Neural cell (in vitro differentiated cells): ENCODE results near the gene SYF2. TPM values are rescaled to one million over a fixed set of nuclear protein-coding genes. Genes with fewer than 3 reads are reported as not detected.

Source experiments
- H2AFZ ChIP-seq: fragments of 200-600, 300-800 bp; sonication (generic), shearing (Covaris generic); 2 replicates; pipeline ENCODE4 v1.6.0; 2014; ENCODE audit warnings: low read depth, mild to moderate bottlenecking, antibody characterized with exemption, low read length, moderate library complexity
- H3F3A ChIP-seq: fragments of 200-600 bp; shearing (Covaris generic); 2 replicates; pipeline ENCODE4 v1.6.1; 2016; ENCODE audit warnings: mild to moderate bottlenecking, moderate library complexity, mixed read lengths, antibody characterized with exemption, low read length; ENCODE audit not compliant: insufficient read depth, poor library complexity, severe bottlenecking
- H3K27ac ChIP-seq: fragments of 200-600, 300-800 bp; sonication (generic), shearing (Covaris generic); 2 replicates; pipeline ENCODE4 v1.5.1; 2014; ENCODE audit warnings: mild to moderate bottlenecking, low read length, moderate library complexity
- H3K27me3 ChIP-seq: fragments of 300-800, 200-600 bp; sonication (generic), shearing (Covaris generic); 2 replicates; pipeline ENCODE4 v1.6.0; 2014; ENCODE audit warnings: mild to moderate bottlenecking, low read depth, low read length, moderate library complexity; ENCODE audit not compliant: insufficient read depth
- H3K36me3 ChIP-seq: fragments of 300-800, 200-600 bp; sonication (generic), shearing (Covaris generic); 2 replicates; pipeline ENCODE4 v1.5.1; 2014; ENCODE audit warnings: mild to moderate bottlenecking, antibody characterized with exemption, low read length, moderate library complexity; ENCODE audit not compliant: insufficient read depth
- H3K4me2 ChIP-seq: fragments of 300-800, 200-600 bp; sonication (generic), shearing (Covaris generic); 2 replicates; pipeline ENCODE4 v1.6.0; 2014; ENCODE audit warnings: mild to moderate bottlenecking, low read length
- H3K4me3 ChIP-seq: fragments of 300-800, 200-600 bp; sonication (generic), shearing (Covaris generic); 2 replicates; pipeline ENCODE4 v1.5.1; 2014; ENCODE audit warnings: mild to moderate bottlenecking, low read length, moderate library complexity
- H3K79me2 ChIP-seq: fragments of 200-600 bp; shearing (Covaris generic); replicated peaks from 2 replicates; pipeline ENCODE4 v1.6.0; 2014; ENCODE audit warnings: mild to moderate bottlenecking, low read length, moderate library complexity; ENCODE audit not compliant: insufficient read depth
- H3K9ac ChIP-seq: fragments of 300-800, 200-600 bp; sonication (generic), shearing (Covaris generic); 2 replicates; pipeline ENCODE4 v1.6.1; 2016; ENCODE audit warnings: mild to moderate bottlenecking, low read length, mixed read lengths
- H3K9me2 ChIP-seq: fragments of 200-600 bp; shearing (Covaris generic); 2 replicates; pipeline ENCODE4 v1.6.1; 2016; ENCODE audit warnings: mild to moderate bottlenecking, low read length, mixed read lengths; ENCODE audit not compliant: insufficient read depth
- H3K9me3 ChIP-seq: fragments of 200-600, 300-800 bp; sonication (generic), shearing (Covaris generic); 2 replicates; pipeline ENCODE4 v1.6.1; 2016; ENCODE audit warnings: mild to moderate bottlenecking, mixed run types, low read length, moderate library complexity, mixed read lengths
- H4K20me1 ChIP-seq: fragments of 200-600 bp; shearing (Covaris generic); 2 replicates; pipeline ENCODE4 v1.6.1; 2016; ENCODE audit warnings: mild to moderate bottlenecking, mixed run types; ENCODE audit not compliant: insufficient read depth
- CTCF ChIP-seq: fragments of 450-650 bp; IDR thresholded peaks from 2 replicates; pipeline ENCODE4 v1.5.1; 2014; ENCODE audit warnings: antibody characterized with exemption, mild to moderate bottlenecking, moderate library complexity; ENCODE audit not compliant: poor library complexity, severe bottlenecking
- EP300 ChIP-seq: fragments of 450-650 bp; conservative IDR thresholded peaks from 2 replicates; pipeline ENCODE4 v1.6.1; 2014; ENCODE audit warnings: antibody characterized with exemption, mild to moderate bottlenecking, moderate library complexity; ENCODE audit not compliant: poor library complexity, severe bottlenecking
- EZH2 ChIP-seq: fragments of 200-600, 300-800 bp; shearing (Covaris generic), sonication (generic); IDR thresholded peaks from 2 replicates; pipeline ENCODE4 v1.6.1; 2014; ENCODE audit warnings: antibody characterized with exemption, low read length, borderline replicate concordance, mild to moderate bottlenecking; ENCODE audit not compliant: insufficient read depth, poor library complexity, severe bottlenecking
- MXI1 ChIP-seq: fragments of 450-650 bp; conservative IDR thresholded peaks from 2 replicates; pipeline ENCODE4 v1.6.1; 2014; ENCODE audit warnings: antibody characterized with exemption, mild to moderate bottlenecking; ENCODE audit not compliant: poor library complexity, severe bottlenecking
- POLR2AphosphoS5 ChIP-seq: IDR thresholded peaks from 2 replicates; pipeline ENCODE4 v1.6.1; 2012
- RAD21 ChIP-seq: fragments of 450-650 bp; conservative IDR thresholded peaks from 2 replicates; pipeline ENCODE4 v1.6.1; 2014; ENCODE audit warnings: antibody characterized with exemption, mild to moderate bottlenecking, moderate library complexity
- REST ChIP-seq: IDR thresholded peaks from 2 replicates; pipeline ENCODE4 v1.6.1; 2012; ENCODE audit warnings: borderline replicate concordance
- SMC3 ChIP-seq: fragments of 450-650 bp; conservative IDR thresholded peaks from 2 replicates; pipeline ENCODE4 v1.6.1; 2014; ENCODE audit warnings: antibody characterized with exemption, mild to moderate bottlenecking, moderate library complexity; ENCODE audit not compliant: poor library complexity
- TAF1 ChIP-seq: IDR thresholded peaks from 2 replicates; pipeline ENCODE4 v1.6.1; 2012; ENCODE audit warnings: low read depth
- polyA plus RNA-seq: library from polyadenylated mRNA; depleted of rRNA; stranded (reverse); fragments of >200 nt; gene quantifications from 2 replicates; pipeline ENCODE4 v1.2.3, GENCODE V29; 2014

Gene SYF2
- polyA plus RNA-seq, 1 donor from 2014 or later = 94.1 TPM

GRCh38 chr1:25199819-25200620 is 32.3 kb downstream of the SYF2 start:
- no peak overlapping the region for H2AFZ ChIP-seq
- no peaks in the 10 kb centered on the region for H3K27me3 ChIP-seq

More at GRCh38 chr1:25199819-25200620, 32.3 kb downstream of the SYF2 start:
- Histone ChIP-seq H3K4me3 (no peak overlapping the region), H3K27ac (no peak overlapping the region), H3K9me3 (no peaks in the 10 kb centered on the region), H3K4me2 (no peak overlapping the region), H4K20me1 (no peaks in the 10 kb centered on the region), H3F3A (no peaks in the 10 kb centered on the region), H3K79me2 (no peaks in the 10 kb centered on the region), H3K36me3 (no peaks in the 10 kb centered on the region), H3K9ac (no peak overlapping the region), H3K9me2 (no peaks in the 10 kb centered on the region)
- TF ChIP-seq REST (no peak), SMC3 (no peak), EZH2 (no peak), RAD21 (no peak), MXI1 (no peak), CTCF (no peak), TAF1 (no peak), EP300 (no peak), POLR2AphosphoS5 (no peak)
